Measurements from ENCODE around the gene PTH2.

The PTH2 gene

DNA sequence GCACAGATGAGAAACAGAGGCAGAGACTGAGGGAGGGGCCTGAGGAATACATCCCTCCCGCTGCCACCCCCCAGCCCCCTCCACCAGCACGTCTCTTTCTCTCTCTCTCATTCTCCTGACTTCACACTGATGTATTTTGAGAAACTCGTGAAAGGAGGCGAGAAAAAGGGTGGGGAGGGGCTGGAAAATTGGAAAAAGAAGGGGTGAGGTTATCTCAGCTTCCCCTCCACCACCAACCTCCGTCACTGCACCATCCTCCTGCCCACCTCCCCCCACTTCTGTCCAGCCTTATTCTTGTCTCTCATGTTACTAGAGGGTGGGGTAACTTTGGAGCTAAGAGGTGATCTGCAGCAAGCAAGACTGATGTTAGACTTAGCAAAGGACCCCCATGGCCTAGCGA is 16.6 kb upstream of the PTH2 start:
- Histone ChIP-seq H3F3A (ENCODE audit: insufficient read depth, low read length) (peaks cover 6% of the 10 kb centered on the region; the same call in 1 of the 2 replicates), H3K9ac (ENCODE audit: low read length) (no peak overlapping the region), H2AFZ (ENCODE audit: low read length) (no peak overlapping the region), H3K27ac (ENCODE audit: low read depth, low read length, poor library complexity, severe bottlenecking) (no peak overlapping the region), H3K27me3 (ENCODE audit: insufficient read depth, low read length) (peaks cover 19% of the 10 kb centered on the region), H3K36me3 (ENCODE audit: insufficient read depth, low read length) (no peaks in the 10 kb centered on the region), H3K9me2 (ENCODE audit: low read depth, low read length) (no peaks in the 10 kb centered on the region), H3K79me2 (ENCODE audit: insufficient read depth, low read length) (no peaks in the 10 kb centered on the region), H3K4me1 (ENCODE audit: insufficient read depth, low read length, severe bottlenecking) (peaks cover 11% of the 10 kb centered on the region), H3K9me3 (ENCODE audit: low read length) (no peaks in the 10 kb centered on the region), H4K20me1 (ENCODE audit: insufficient read depth, low read length) (no peaks in the 10 kb centered on the region), H3K4me2 (ENCODE audit: low read length) (no peak overlapping the region), H3K4me3 (ENCODE audit: low read depth, low read length, poor library complexity, severe bottlenecking) (no peak overlapping the region)
- TF ChIP-seq EZH2 (IDR thresholded peaks at IDR 0.05; ENCODE audit: borderline replicate concordance, low read length) (no peak), CTCF (IDR thresholded peaks at IDR 0.05; ENCODE audit: low read length) (no peak)

- no peak overlapping the region for H3K4me3 ChIP-seq (ENCODE audit: low read depth, low read length, poor library complexity, severe bottlenecking)
- H3K4me1 ChIP-seq (ENCODE audit: insufficient read depth, low read length, severe bottlenecking), result peaks cover 6% of the 10 kb centered on the region
- H3K4me2 ChIP-seq (ENCODE audit: low read length), result no peak overlapping the region
- no peak overlapping the region for H2AFZ ChIP-seq (ENCODE audit: low read length)
- H3K9me2 ChIP-seq (ENCODE audit: low read depth, low read length), result no peaks in the 10 kb centered on the region
- H3K36me3 ChIP-seq (ENCODE audit: insufficient read depth, low read length), result no peaks in the 10 kb centered on the region
- no peaks in the 10 kb centered on the region for H3K79me2 ChIP-seq (ENCODE audit: insufficient read depth, low read length)
- no peaks in the 10 kb centered on the region for H3K9me3 ChIP-seq (ENCODE audit: low read length)
- no peaks in the 10 kb centered on the region for H4K20me1 ChIP-seq (ENCODE audit: insufficient read depth, low read length)
- H3K27ac ChIP-seq (ENCODE audit: low read depth, low read length, poor library complexity, severe bottlenecking), result no peak overlapping the region
- peaks cover 6% of the 10 kb centered on the region; the same call in 1 of the 2 replicates for H3F3A ChIP-seq (ENCODE audit: insufficient read depth, low read length)
- no peak for TF ChIP-seq CTCF (IDR thresholded peaks at IDR 0.05; ENCODE audit: low read length)
- TF ChIP-seq EZH2 (IDR thresholded peaks at IDR 0.05; ENCODE audit: borderline replicate concordance, low read length), result no peak
- peaks cover 19% of the 10 kb centered on the region for H3K27me3 ChIP-seq (ENCODE audit: insufficient read depth, low read length)
- H3K9ac ChIP-seq (ENCODE audit: low read length), result no peak overlapping the region
Observed at GRCh38 chr19:49438261-49438660, 15.0 kb upstream of the PTH2 start.

DNA sequence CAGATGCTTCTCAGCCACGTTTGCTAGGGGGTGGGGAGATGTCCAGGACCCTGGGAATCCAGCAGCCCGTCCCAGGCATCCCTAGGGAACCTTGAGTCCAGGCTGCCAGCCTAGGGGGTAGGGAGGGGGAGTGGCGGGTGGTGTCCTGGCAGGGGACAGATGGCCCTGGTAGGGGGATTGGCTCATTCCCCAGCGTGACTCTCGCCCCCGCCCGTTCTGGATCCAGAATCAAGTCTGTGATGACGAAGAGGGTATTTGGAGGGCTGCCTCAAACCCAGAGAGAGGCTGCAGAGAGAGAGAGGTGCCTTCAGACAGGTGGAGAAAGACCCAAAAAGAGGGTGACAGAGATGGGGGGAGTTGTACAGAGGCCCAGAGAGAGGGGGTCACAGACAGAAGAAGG is 14.0 kb upstream of the PTH2 start:
- no peaks in the 10 kb centered on the region for H4K20me1 ChIP-seq (ENCODE audit: insufficient read depth, low read length)
- H3K4me2 ChIP-seq (ENCODE audit: low read length), result no peak overlapping the region
- H3K9me3 ChIP-seq (ENCODE audit: low read length), result no peaks in the 10 kb centered on the region
- no peak overlapping the region for H3K27ac ChIP-seq (ENCODE audit: low read depth, low read length, poor library complexity, severe bottlenecking)
- H3F3A ChIP-seq (ENCODE audit: insufficient read depth, low read length), result peaks cover 4% of the 10 kb centered on the region; the same call in 1 of the 2 replicates
- H3K27me3 ChIP-seq (ENCODE audit: insufficient read depth, low read length), result peaks cover 19% of the 10 kb centered on the region
- no peak overlapping the region for H3K9ac ChIP-seq (ENCODE audit: low read length)
- H3K36me3 ChIP-seq (ENCODE audit: insufficient read depth, low read length), result no peaks in the 10 kb centered on the region
- H3K4me1 ChIP-seq (ENCODE audit: insufficient read depth, low read length, severe bottlenecking), result peaks cover 6% of the 10 kb centered on the region
- H2AFZ ChIP-seq (ENCODE audit: low read length), result no peak overlapping the region
- no peaks in the 10 kb centered on the region for H3K79me2 ChIP-seq (ENCODE audit: insufficient read depth, low read length)
- no peaks in the 10 kb centered on the region for H3K9me2 ChIP-seq (ENCODE audit: low read depth, low read length)
- H3K4me3 ChIP-seq (ENCODE audit: low read depth, low read length, poor library complexity, severe bottlenecking), result no peak overlapping the region
- no peak for TF ChIP-seq CTCF (IDR thresholded peaks at IDR 0.05; ENCODE audit: low read length)
- no peak for TF ChIP-seq EZH2 (IDR thresholded peaks at IDR 0.05; ENCODE audit: borderline replicate concordance, low read length)

All from OCI-LY1 (cell line).